Osteoblast (primary cell): ENCODE measurements around the gene PHACTR1. TPM values are rescaled to one million over a fixed set of nuclear protein-coding genes. Genes with fewer than 3 reads are reported as not detected.

Experiments
- DNase-seq: peaks from one replicate; pipeline ENCODE4 v3.0.0; 2011; ENCODE audit warnings: low spot score, mixed read lengths; ENCODE audit not compliant: insufficient read length; ENCODE audit errors: missing footprints
- H2AFZ ChIP-seq: 2 replicates; pipeline ENCODE4 v1.6.0; 2011; ENCODE audit warnings: mild to moderate bottlenecking, low read length
- H3K27ac ChIP-seq: 2 replicates; pipeline ENCODE4 v1.5.1; 2011; ENCODE audit warnings: mild to moderate bottlenecking, low read depth, low read length, moderate library complexity
- H3K27me3 ChIP-seq: 2 replicates; pipeline ENCODE4 v1.6.0; 2012; ENCODE audit warnings: mild to moderate bottlenecking, control low read depth, inconsistent platforms, low read length, moderate library complexity; ENCODE audit not compliant: insufficient read depth
- H3K36me3 ChIP-seq: 2 replicates; pipeline ENCODE4 v1.5.1; 2011; ENCODE audit warnings: mild to moderate bottlenecking, low read length, control low read depth, moderate library complexity; ENCODE audit not compliant: insufficient read depth
- H3K4me1 ChIP-seq: 2 replicates; pipeline ENCODE4 v1.5.1; 2011; ENCODE audit warnings: mild to moderate bottlenecking, low read length, control low read depth, moderate library complexity; ENCODE audit not compliant: insufficient read depth
- H3K4me2 ChIP-seq: 2 replicates; pipeline ENCODE4 v1.6.0; 2011; ENCODE audit warnings: mild to moderate bottlenecking, low read length; ENCODE audit not compliant: insufficient read depth
- H3K4me3 ChIP-seq: fragments of 200-600 bp; sonication (generic); 3 replicates; pipeline ENCODE4 v1.5.1; 2012; ENCODE audit warnings: mild to moderate bottlenecking, low read length, inconsistent platforms; ENCODE audit not compliant: insufficient read depth
- H3K79me2 ChIP-seq: 2 replicates; pipeline ENCODE4 v1.6.0; 2012; ENCODE audit warnings: mild to moderate bottlenecking, low read length, control low read depth, inconsistent platforms; ENCODE audit not compliant: insufficient read depth
- H3K9me3 ChIP-seq: 2 replicates; pipeline ENCODE4 v1.5.1; 2011; ENCODE audit warnings: low read depth, low read length, control low read depth
- H4K20me1 ChIP-seq: 2 replicates; pipeline ENCODE4 v1.6.0; 2012; ENCODE audit warnings: mild to moderate bottlenecking, low read length, control low read depth; ENCODE audit not compliant: insufficient read depth
- CTCF ChIP-seq: IDR thresholded peaks from 2 replicates; pipeline ENCODE4 v1.5.1; 2011; ENCODE audit warnings: mild to moderate bottlenecking, low read depth, low read length, moderate library complexity; ENCODE audit errors: extremely low read depth
- total RNA-seq: library from RNA; depleted of rRNA; stranded (reverse); fragments of >200 nt; gene quantifications from 2 replicates; pipeline ENCODE4 v1.2.3, GENCODE V29; 2012

Gene PHACTR1
- total RNA-seq, 1 donor, result 0.36 TPM

GRCh38 chr6:13033145-13033544 is 316.6 kb downstream of the PHACTR1 start:
- H2AFZ ChIP-seq, result no peak overlapping the region
- no peak overlapping the region for H3K4me2 ChIP-seq
- H3K27ac ChIP-seq, result no peak overlapping the region
- no peaks in the 10 kb centered on the region for H3K79me2 ChIP-seq
- H3K36me3 ChIP-seq, result no peaks in the 10 kb centered on the region
- no peaks in the 10 kb centered on the region for H3K9me3 ChIP-seq
- H4K20me1 ChIP-seq, result no peaks in the 10 kb centered on the region
- H3K4me1 ChIP-seq, result no peaks in the 10 kb centered on the region
- DNase-seq, result no peak
- TF ChIP-seq CTCF, result no peak
- H3K4me3 ChIP-seq, result no peak overlapping the region
- no peaks in the 10 kb centered on the region for H3K27me3 ChIP-seq

DNA sequence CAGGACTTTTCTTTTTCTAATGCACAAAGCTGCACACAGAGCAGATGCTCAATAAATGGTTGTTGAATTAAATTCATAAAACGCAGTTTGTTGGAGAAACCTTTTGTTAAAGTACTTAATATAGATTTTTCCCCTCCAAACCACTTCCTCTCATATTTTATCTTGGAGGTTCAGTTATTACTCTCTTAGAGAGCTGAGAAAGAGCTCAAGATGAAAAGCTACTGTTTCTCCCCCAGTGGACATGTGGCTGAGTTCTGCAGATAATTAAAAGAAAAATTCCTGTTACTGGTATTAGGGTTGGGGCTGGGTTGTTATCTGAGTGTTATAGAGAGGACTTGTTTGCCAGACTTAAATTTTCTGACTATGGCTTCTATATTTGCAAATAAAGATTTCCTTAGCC is 317.7 kb downstream of the PHACTR1 start:
- DNase-seq, result no peak
- no peaks in the 10 kb centered on the region for H3K4me1 ChIP-seq
- H3K36me3 ChIP-seq, result no peaks in the 10 kb centered on the region
- H3K79me2 ChIP-seq, result no peaks in the 10 kb centered on the region
- no peaks in the 10 kb centered on the region for H3K9me3 ChIP-seq
- no peak overlapping the region for H3K27ac ChIP-seq
- H3K27me3 ChIP-seq, result no peaks in the 10 kb centered on the region
- H2AFZ ChIP-seq, result no peak overlapping the region
- H3K4me2 ChIP-seq, result no peak overlapping the region
- no peak for TF ChIP-seq CTCF
- H3K4me3 ChIP-seq, result no peak overlapping the region
- H4K20me1 ChIP-seq, result no peaks in the 10 kb centered on the region

DNA sequence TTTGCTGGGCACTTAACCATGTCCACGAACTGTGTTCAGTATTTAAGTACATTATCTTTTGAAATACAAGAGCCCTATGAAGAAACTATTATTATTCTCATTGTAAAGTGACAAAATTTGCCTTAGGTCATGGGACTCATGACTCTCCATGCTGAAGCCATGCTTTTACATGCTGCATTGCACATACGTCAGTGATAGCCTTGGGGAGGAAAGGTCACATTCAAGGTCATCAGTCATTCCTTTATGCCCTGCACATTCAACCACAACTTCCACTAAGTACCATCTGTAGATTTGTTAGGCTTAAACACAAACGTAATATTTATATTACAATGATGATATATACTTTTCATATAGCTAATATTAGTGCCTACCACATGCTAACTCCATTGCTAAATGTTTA is 319.0 kb downstream of the PHACTR1 start:
- Histone ChIP-seq H3K36me3 (no peaks in the 10 kb centered on the region), H4K20me1 (no peaks in the 10 kb centered on the region), H3K4me3 (no peak overlapping the region), H3K27me3 (no peaks in the 10 kb centered on the region), H3K9me3 (no peaks in the 10 kb centered on the region), H3K79me2 (no peaks in the 10 kb centered on the region), H3K4me1 (no peaks in the 10 kb centered on the region), H2AFZ (no peak overlapping the region), H3K4me2 (no peak overlapping the region), H3K27ac (no peak overlapping the region)
- TF ChIP-seq CTCF, result no peak
- DNase-seq, result no peak

DNA sequence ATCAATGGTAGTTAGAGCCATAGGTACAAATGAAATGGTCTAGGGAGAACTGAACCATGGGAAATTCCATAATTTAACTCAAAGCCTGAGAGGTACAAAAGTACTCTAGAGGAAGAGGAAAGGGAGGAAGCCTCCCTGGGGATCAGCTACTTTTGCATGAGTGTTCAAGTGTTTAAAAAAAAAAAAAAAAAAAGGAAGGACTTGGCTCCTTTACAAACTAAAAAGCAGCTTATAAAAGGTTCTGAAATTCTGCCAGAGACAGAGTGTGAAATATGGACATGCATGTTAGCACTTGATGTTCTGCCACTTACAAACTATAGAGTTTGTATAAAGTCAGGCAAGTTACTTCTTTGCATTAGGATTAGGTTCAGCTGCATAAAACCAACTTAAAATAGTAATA is 321.7 kb downstream of the PHACTR1 start:
- no peaks in the 10 kb centered on the region for H3K4me1 ChIP-seq
- TF ChIP-seq CTCF, result no peak
- no peaks in the 10 kb centered on the region for H3K36me3 ChIP-seq
- H3K27ac ChIP-seq, result no peak overlapping the region
- H4K20me1 ChIP-seq, result no peaks in the 10 kb centered on the region
- H3K79me2 ChIP-seq, result no peaks in the 10 kb centered on the region
- H3K27me3 ChIP-seq, result no peaks in the 10 kb centered on the region
- no peak overlapping the region for H3K4me3 ChIP-seq
- DNase-seq, result no peak
- H2AFZ ChIP-seq, result no peak overlapping the region
- no peak overlapping the region for H3K4me2 ChIP-seq
- H3K9me3 ChIP-seq, result no peaks in the 10 kb centered on the region
